Measurements from ENCODE around the gene ANKRD63. TPM values are rescaled to one million over a fixed set of nuclear protein-coding genes. Genes with fewer than 3 reads are reported as not detected.

The ANKRD63 gene
- total RNA-seq, 2 donors from 2014 or later = not detected

DNA sequence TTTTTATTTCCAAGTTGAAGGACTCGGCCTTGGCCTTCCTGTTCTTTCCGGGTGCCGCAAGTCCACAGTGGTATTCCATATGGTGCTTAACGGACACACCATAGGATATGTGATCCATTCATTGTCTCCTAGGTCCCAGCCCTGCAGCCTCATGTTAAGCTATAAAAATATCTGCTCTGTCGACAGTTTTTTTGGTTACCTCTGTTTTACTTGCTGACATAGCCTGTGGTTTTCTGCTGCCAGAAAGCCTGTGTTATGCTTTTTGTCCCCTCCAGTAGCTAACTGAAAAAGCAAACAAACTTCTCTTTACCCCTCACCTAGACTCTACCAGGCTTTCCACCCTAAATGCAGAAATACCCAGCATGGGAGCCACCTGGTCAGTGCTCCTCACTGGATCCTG, 45.9 kb upstream of the ANKRD63 start:
- no peak overlapping the region for H3K27ac ChIP-seq (ENCODE audit: low read depth, low read length)
- Mint-ChIP-seq H3K9me3 (no peaks in the 10 kb centered on the region), H3K36me3 (ENCODE audit: low read depth) (no peaks in the 10 kb centered on the region), H3K4me1 (peaks cover 18% of the 10 kb centered on the region), H3K27me3 (ENCODE audit: insufficient read depth) (peaks cover 42% of the 10 kb centered on the region), H3K27ac (no peak overlapping the region), H3K4me3 (no peak overlapping the region)
- no peak overlapping the region for H3K4me3 ChIP-seq (ENCODE audit: low read length)
- WGBS, 2 experiments (ENCODE audit: insufficient coverage in 1 of 2, insufficient read length in 1 of 2) = 86 to 90% methylated on average over 5 of the region's 5 CpGs
- no peaks in the 10 kb centered on the region for H3K9me3 ChIP-seq (ENCODE audit: control insufficient read depth, low read length)
- TF ChIP-seq, protein P1, sequence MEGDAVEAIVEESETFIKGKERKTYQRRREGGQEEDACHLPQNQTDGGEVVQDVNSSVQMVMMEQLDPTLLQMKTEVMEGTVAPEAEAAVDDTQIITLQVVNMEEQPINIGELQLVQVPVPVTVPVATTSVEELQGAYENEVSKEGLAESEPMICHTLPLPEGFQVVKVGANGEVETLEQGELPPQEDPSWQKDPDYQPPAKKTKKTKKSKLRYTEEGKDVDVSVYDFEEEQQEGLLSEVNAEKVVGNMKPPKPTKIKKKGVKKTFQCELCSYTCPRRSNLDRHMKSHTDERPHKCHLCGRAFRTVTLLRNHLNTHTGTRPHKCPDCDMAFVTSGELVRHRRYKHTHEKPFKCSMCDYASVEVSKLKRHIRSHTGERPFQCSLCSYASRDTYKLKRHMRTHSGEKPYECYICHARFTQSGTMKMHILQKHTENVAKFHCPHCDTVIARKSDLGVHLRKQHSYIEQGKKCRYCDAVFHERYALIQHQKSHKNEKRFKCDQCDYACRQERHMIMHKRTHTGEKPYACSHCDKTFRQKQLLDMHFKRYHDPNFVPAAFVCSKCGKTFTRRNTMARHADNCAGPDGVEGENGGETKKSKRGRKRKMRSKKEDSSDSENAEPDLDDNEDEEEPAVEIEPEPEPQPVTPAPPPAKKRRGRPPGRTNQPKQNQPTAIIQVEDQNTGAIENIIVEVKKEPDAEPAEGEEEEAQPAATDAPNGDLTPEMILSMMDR (conservative IDR thresholded peaks at IDR 0.05) = no peak
- H3K9ac ChIP-seq (ENCODE audit: extremely low read depth, low read length, poor library complexity, severe bottlenecking) = no peak overlapping the region
- H3K27me3 ChIP-seq (ENCODE audit: control insufficient read depth, insufficient read depth, low read length, poor library complexity, severe bottlenecking) = peaks cover 35% of the 10 kb centered on the region
- H3K4me1 ChIP-seq (ENCODE audit: control insufficient read depth, insufficient read depth, low read length) = no peaks in the 10 kb centered on the region
- no peak for DNase-seq
- H3K36me3 ChIP-seq (ENCODE audit: control insufficient read depth, insufficient read depth, low read length) = no peaks in the 10 kb centered on the region

DNA sequence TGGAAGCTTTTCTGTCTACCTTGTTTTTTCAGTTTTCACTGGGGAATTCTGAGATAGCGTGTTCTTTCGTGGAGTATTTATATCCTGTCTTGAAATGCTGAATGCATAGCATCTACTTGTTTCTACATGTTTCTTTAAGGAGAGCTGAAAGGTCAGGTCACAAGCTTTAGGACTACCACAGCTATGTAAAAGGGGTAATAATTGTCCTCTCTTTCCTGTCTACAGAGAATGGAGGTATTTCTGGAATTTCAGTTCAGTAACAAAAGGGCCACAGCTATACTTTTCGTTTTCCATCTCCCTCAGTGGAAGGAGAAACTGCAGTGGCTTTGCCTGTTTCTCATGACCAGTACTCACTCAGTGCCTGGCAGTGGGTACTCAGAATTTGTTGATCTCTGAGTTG, 45.3 kb upstream of the ANKRD63 start:
- peaks cover 43% of the 10 kb centered on the region for H3K27me3 Mint-ChIP-seq (ENCODE audit: insufficient read depth)
- WGBS, 2 experiments (ENCODE audit: insufficient coverage in 1 of 2, insufficient read length in 1 of 2) = 33 to 77% methylated on average over 1 to 3 of the region's 3 CpGs
- Histone ChIP-seq H3K4me3 (ENCODE audit: low read length) (no peak overlapping the region), H3K36me3 (ENCODE audit: control insufficient read depth, insufficient read depth, low read length) (no peaks in the 10 kb centered on the region), H3K9me3 (ENCODE audit: control insufficient read depth, low read length) (no peaks in the 10 kb centered on the region), H3K27ac (ENCODE audit: low read depth, low read length) (peak overlapping the region; percentile 51), H3K4me1 (ENCODE audit: control insufficient read depth, insufficient read depth, low read length) (no peaks in the 10 kb centered on the region), H3K27me3 (ENCODE audit: control insufficient read depth, insufficient read depth, low read length, poor library complexity, severe bottlenecking) (peaks cover 35% of the 10 kb centered on the region), H3K9ac (ENCODE audit: extremely low read depth, low read length, poor library complexity, severe bottlenecking) (no peak overlapping the region)
- no peaks in the 10 kb centered on the region for H3K9me3 Mint-ChIP-seq
- no peaks in the 10 kb centered on the region for H3K36me3 Mint-ChIP-seq (ENCODE audit: low read depth)
- peaks cover 16% of the 10 kb centered on the region for H3K4me1 Mint-ChIP-seq
- no peak overlapping the region for H3K4me3 Mint-ChIP-seq
- DNase-seq = no peak
- TF ChIP-seq, protein P1 (conservative IDR thresholded peaks at IDR 0.05) = no peak
- no peak overlapping the region for H3K27ac Mint-ChIP-seq

DNA sequence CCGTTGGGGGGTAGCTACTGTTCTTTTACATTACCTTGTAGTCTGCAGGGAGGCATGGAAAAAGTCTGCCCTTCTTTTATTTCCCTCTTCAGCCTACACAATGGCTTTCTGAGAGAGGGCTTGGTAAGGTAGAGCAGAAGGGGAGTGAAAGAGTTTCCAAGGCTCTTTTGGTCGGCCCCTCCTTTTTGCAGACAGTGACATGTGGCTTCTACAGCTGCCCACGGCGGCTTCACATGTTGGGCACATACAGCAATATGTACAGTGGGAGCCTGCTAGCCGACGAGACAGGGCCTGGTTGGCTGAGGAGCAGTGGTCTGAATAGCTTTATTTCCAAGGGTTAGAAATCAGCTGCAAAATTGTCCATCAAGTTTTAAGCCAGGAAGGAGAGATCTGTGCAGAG, 44.6 kb upstream of the ANKRD63 start:
- no peaks in the 10 kb centered on the region for H3K9me3 ChIP-seq (ENCODE audit: control insufficient read depth, low read length)
- no peaks in the 10 kb centered on the region for H3K36me3 ChIP-seq (ENCODE audit: control insufficient read depth, insufficient read depth, low read length)
- H3K4me3 Mint-ChIP-seq = no peak overlapping the region
- no peak overlapping the region for H3K9ac ChIP-seq (ENCODE audit: extremely low read depth, low read length, poor library complexity, severe bottlenecking)
- H3K4me1 Mint-ChIP-seq = peaks cover 16% of the 10 kb centered on the region
- H3K27me3 Mint-ChIP-seq (ENCODE audit: insufficient read depth) = peaks cover 46% of the 10 kb centered on the region
- peaks cover 41% of the 10 kb centered on the region for H3K27me3 ChIP-seq (ENCODE audit: control insufficient read depth, insufficient read depth, low read length, poor library complexity, severe bottlenecking)
- H3K4me1 ChIP-seq (ENCODE audit: control insufficient read depth, insufficient read depth, low read length) = no peaks in the 10 kb centered on the region
- no peaks in the 10 kb centered on the region for H3K9me3 Mint-ChIP-seq
- TF ChIP-seq, protein P1 (conservative IDR thresholded peaks at IDR 0.05) = no peak
- WGBS, 2 experiments (ENCODE audit: insufficient coverage in 1 of 2, insufficient read length in 1 of 2) = 48 to 67% methylated on average over 3 to 6 of the region's 6 CpGs
- no peaks in the 10 kb centered on the region for H3K36me3 Mint-ChIP-seq (ENCODE audit: low read depth)
- no peak for DNase-seq
- no peak overlapping the region for H3K27ac Mint-ChIP-seq
- no peak overlapping the region for H3K4me3 ChIP-seq (ENCODE audit: low read length)
- peak overlapping the region; percentile 61 for H3K27ac ChIP-seq (ENCODE audit: low read depth, low read length)
